H1 (cell line): ENCODE measurements around the gene WSCD2. TPM values are rescaled to one million over a fixed set of nuclear protein-coding genes. Genes with fewer than 3 reads are reported as not detected.

ENCODE experiments used
- CTCF ChIA-PET: fragments of 300-600 bp; sonication (Branson Sonifier 250); formaldehyde crosslinking; loops from one replicate; lab custom pipeline; 2021; ENCODE audit not compliant: partially characterized antibody; lab: Charles Lee
- POLR2A ChIA-PET: fragments of 300-600 bp; sonication (Branson Sonifier 250); formaldehyde crosslinking; loops from one replicate; lab custom pipeline; 2021; ENCODE audit warnings: inconsistent platforms; ENCODE audit not compliant: partially characterized antibody; lab: Charles Lee
- DNase-seq, 2 experiments: peaks; one replicate each; pipeline versions ENCODE4 v3.0.0 to v3.0.0-alpha.2; 2010 to 2022; ENCODE audit warnings: low spot score in 2 of 2, low read depth in 1 of 2, mixed read lengths in 1 of 2
- FAIRE-seq: peaks from 2 replicates; lab custom pipeline; 2011; peaks lifted over from hg19 to GRCh38; lab: Jason Lieb, UNC
- H2AFZ ChIP-seq: 2 replicates; pipeline ENCODE4 v1.8.1; 2012; ENCODE audit warnings: low read length, inconsistent platforms
- H2AK5ac ChIP-seq: 2 replicates; pipeline ENCODE4 v1.6.1; 2013; ENCODE audit warnings: low read depth, low read length
- H2BK120ac ChIP-seq: replicated peaks from 2 replicates; pipeline ENCODE3; 2013; ENCODE audit warnings: low read depth, low read length, inconsistent platforms
- H2BK12ac ChIP-seq: 2 replicates; pipeline ENCODE4 v1.6.1; 2013; ENCODE audit warnings: low read depth, low read length
- H2BK15ac ChIP-seq: 2 replicates; pipeline ENCODE4 v1.6.1; 2013; ENCODE audit warnings: low read length
- H2BK20ac ChIP-seq: 2 replicates; pipeline ENCODE4 v1.6.1; 2013; ENCODE audit warnings: low read length
- H2BK5ac ChIP-seq: 2 replicates; pipeline ENCODE4 v1.6.1; 2013; ENCODE audit warnings: low read depth, low read length
- H3K14ac ChIP-seq: 2 replicates; pipeline ENCODE4 v1.6.1; 2013; ENCODE audit warnings: inconsistent platforms; ENCODE audit not compliant: insufficient read length
- H3K18ac ChIP-seq: 2 replicates; pipeline ENCODE4 v1.6.1; 2013; ENCODE audit warnings: low read length; ENCODE audit errors: extremely low read depth
- H3K23ac ChIP-seq: 2 replicates; pipeline ENCODE4 v1.6.1; 2013; ENCODE audit warnings: inconsistent platforms; ENCODE audit not compliant: insufficient read length
- H3K23me2 ChIP-seq: 2 replicates; pipeline ENCODE4 v1.6.1; 2013; ENCODE audit warnings: low read depth, low read length
- H3K27ac ChIP-seq: 2 replicates; pipeline ENCODE4 v1.6.1; 2011; ENCODE audit warnings: low read depth, low read length, inconsistent platforms
- H3K27me3 ChIP-seq, 4 experiments: replicated peaks in 1 of 4; 1 replicate in 1 of 4; 2 replicates in 3 of 4; pipeline versions ENCODE4 v1.6.1 to v1.8.1; 2011 to 2013; ENCODE audit warnings: low read length in 3 of 4, mild to moderate bottlenecking in 3 of 4, inconsistent platforms in 2 of 4, mixed read lengths in 2 of 4, moderate library complexity in 1 of 4; ENCODE audit not compliant: control insufficient read depth in 3 of 4, insufficient read depth in 3 of 4; ENCODE audit errors: extremely low read depth in 1 of 4
- H3K36me3 ChIP-seq, 4 experiments: 2 replicates each; pipeline versions ENCODE4 v1.6.1 to v1.8.1; 2011 to 2013; ENCODE audit warnings: mild to moderate bottlenecking in 4 of 4, low read length in 3 of 4, moderate library complexity in 2 of 4, control low read depth in 1 of 4, inconsistent platforms in 1 of 4; ENCODE audit not compliant: insufficient read depth in 4 of 4, control insufficient read depth in 2 of 4
- H3K4ac ChIP-seq: replicated peaks from 2 replicates; pipeline ENCODE3; 2013; ENCODE audit warnings: low read length, low read depth, mixed read lengths, inconsistent platforms; ENCODE audit not compliant: insufficient read length
- H3K4me1 ChIP-seq, 4 experiments: replicated peaks in 1 of 4; 1 replicate in 1 of 4; 2 replicates in 3 of 4; pipeline versions ENCODE4 v1.6.1 to v1.8.1; 2011 to 2013; ENCODE audit warnings: low read length in 3 of 4, inconsistent platforms in 2 of 4, mixed read lengths in 1 of 4; ENCODE audit not compliant: insufficient read depth in 4 of 4, control insufficient read depth in 3 of 4
- H3K4me2 ChIP-seq, 2 experiments: 2 replicates each; pipeline versions ENCODE4 v1.6.1 to v1.8.1; 2011 to 2013; ENCODE audit warnings: low read depth in 2 of 2, low read length in 2 of 2, control low read depth in 1 of 2, inconsistent platforms in 1 of 2, mild to moderate bottlenecking in 1 of 2; ENCODE audit not compliant: insufficient read depth in 1 of 2
- H3K4me3 ChIP-seq, 4 experiments: fragments of 200-600, 300-600 bp in 1 of 4; sonication (generic), shearing (Covaris generic), sonication (Bioruptor Twin) in 1 of 4; 2 replicates each; pipeline versions ENCODE4 v1.5.1 to v1.8.1; 2011 to 2016; ENCODE audit warnings: low read length in 4 of 4, low read depth in 3 of 4, control low read depth in 2 of 4, inconsistent platforms in 2 of 4, mild to moderate bottlenecking in 2 of 4, mixed read lengths in 1 of 4, moderate library complexity in 1 of 4; ENCODE audit not compliant: insufficient read depth in 2 of 4; ENCODE audit errors: extremely low read depth in 1 of 4
- H3K56ac ChIP-seq: replicated peaks from 2 replicates; pipeline ENCODE3; 2013; ENCODE audit warnings: low read depth, mild to moderate bottlenecking, mixed read lengths, low read length, inconsistent platforms; ENCODE audit not compliant: insufficient read length
- H3K79me1 ChIP-seq: 2 replicates; pipeline ENCODE4 v1.6.1; 2013; ENCODE audit warnings: low read depth, low read length, control low read depth
- H3K79me2 ChIP-seq, 2 experiments: 2 replicates each; pipeline versions ENCODE4 v1.6.1 to v1.8.1; 2012 to 2013; ENCODE audit warnings: low read length in 2 of 2, mild to moderate bottlenecking in 2 of 2, inconsistent platforms in 1 of 2; ENCODE audit not compliant: insufficient read depth in 2 of 2, control insufficient read depth in 1 of 2
- H3K9ac ChIP-seq, 4 experiments: replicated peaks in 1 of 4; 1 replicate in 1 of 4; 2 replicates in 3 of 4; pipeline versions ENCODE4 v1.6.1 to v1.8.1; 2011 to 2013; ENCODE audit warnings: low read depth in 3 of 4, low read length in 3 of 4, control low read depth in 2 of 4, mild to moderate bottlenecking in 2 of 4, moderate library complexity in 2 of 4, inconsistent platforms in 1 of 4; ENCODE audit errors: extremely low read depth in 1 of 4
- H3K9me3 ChIP-seq, 2 experiments: 2 replicates each; pipeline versions ENCODE4 v1.6.1 to v1.8.1; 2012 to 2013; ENCODE audit warnings: mild to moderate bottlenecking in 2 of 2, moderate library complexity in 2 of 2, control low read depth in 1 of 2, inconsistent platforms in 1 of 2, low read depth in 1 of 2, low read length in 1 of 2, mixed read lengths in 1 of 2; ENCODE audit not compliant: insufficient read depth in 2 of 2
- H4K20me1 ChIP-seq, 2 experiments: replicated peaks in 1 of 2; 2 replicates each; pipeline versions ENCODE3 to v1.8.1; 2011 to 2013; ENCODE audit warnings: inconsistent platforms in 2 of 2, low read length in 2 of 2, mild to moderate bottlenecking in 1 of 2; ENCODE audit not compliant: insufficient read depth in 2 of 2, control insufficient read depth in 1 of 2
- H4K5ac ChIP-seq: 2 replicates; pipeline ENCODE4 v1.6.1; 2013; ENCODE audit warnings: low read length, low read depth, mixed read lengths, inconsistent platforms; ENCODE audit not compliant: insufficient read length
- H4K8ac ChIP-seq: 2 replicates; pipeline ENCODE4 v1.8.0; 2013; ENCODE audit warnings: mild to moderate bottlenecking, moderate library complexity, low read length, inconsistent platforms; ENCODE audit not compliant: insufficient read depth; ENCODE audit errors: extremely low read depth
- H4K91ac ChIP-seq: replicated peaks from 2 replicates; pipeline ENCODE3; 2013; ENCODE audit warnings: low read length, mixed read lengths, inconsistent platforms; ENCODE audit not compliant: insufficient read length
- BCL11A ChIP-seq, 2 experiments: IDR thresholded peaks; one replicate each; pipeline ENCODE4 v1.6.1; 2011; ENCODE audit warnings: low read depth in 2 of 2, low read length in 2 of 2, mild to moderate bottlenecking in 2 of 2
- BRCA1 ChIP-seq: IDR thresholded peaks from 2 replicates; pipeline ENCODE4 v1.6.1; 2012; ENCODE audit warnings: low read depth, low read length, improper control_type of control experiment
- CBX5 ChIP-seq: fragments of 300-800, 300-1000 bp; sonication (generic); IDR thresholded peaks from 2 replicates; pipeline ENCODE4 v1.7.1; 2016; ENCODE audit warnings: antibody characterized with exemption, low read length, low read depth
- E2F6 ChIP-seq: IDR thresholded peaks from 2 replicates; pipeline ENCODE4 v1.6.1; 2012; ENCODE audit warnings: inconsistent platforms
- EZH2 ChIP-seq: fragments of 200-600 bp; sonication (generic); IDR thresholded peaks from 2 replicates; pipeline ENCODE4 v1.7.1; 2012; ENCODE audit warnings: low read depth, mild to moderate bottlenecking, moderate library complexity, low read length, inconsistent platforms; ENCODE audit not compliant: severe bottlenecking
- GTF2F1 ChIP-seq: IDR thresholded peaks from 2 replicates; pipeline ENCODE4 v1.6.1; 2012; ENCODE audit warnings: low read depth, low read length, improper control_type of control experiment, borderline replicate concordance
- JUN ChIP-seq: IDR thresholded peaks from 2 replicates; pipeline ENCODE4 v1.6.1; 2011; ENCODE audit warnings: low read depth, mild to moderate bottlenecking, improper control_type of control experiment, low read length
- POU5F1 ChIP-seq: IDR thresholded peaks from 2 replicates; pipeline ENCODE4 v1.6.1; 2011; ENCODE audit warnings: low read depth, mild to moderate bottlenecking, low read length, moderate library complexity
- RAD21 ChIP-seq, 2 experiments: IDR thresholded peaks in 1 of 2; conservative IDR thresholded peaks in 1 of 2; 2 replicates each; pipeline ENCODE4 v1.6.1; 2011; ENCODE audit warnings: low read depth in 2 of 2, low read length in 2 of 2, improper control_type of control experiment in 1 of 2, inconsistent platforms in 1 of 2, mild to moderate bottlenecking in 1 of 2, moderate library complexity in 1 of 2
- SP1 ChIP-seq: IDR thresholded peaks from 2 replicates; pipeline ENCODE4 v1.6.1; 2011; ENCODE audit warnings: low read depth, low read length
- SP2 ChIP-seq: IDR thresholded peaks from 2 replicates; pipeline ENCODE4 v1.6.1; 2012; ENCODE audit warnings: mild to moderate bottlenecking, low read length, inconsistent platforms
- SP4 ChIP-seq: IDR thresholded peaks from 2 replicates; pipeline ENCODE4 v1.6.1; 2012; ENCODE audit warnings: low read length, inconsistent platforms
- USF2 ChIP-seq: IDR thresholded peaks from 2 replicates; pipeline ENCODE4 v1.6.1; 2011; ENCODE audit warnings: low read length, improper control_type of control experiment
- WGBS, 2 experiments: shearing (Covaris generic) in 1 of 2; methylation state at CpG; one replicate each; pipeline versions ENCODE4 v1.1.6 to v1.1.7; 2013 to 2015; ENCODE audit warnings: low lambda C conversion rate in 2 of 2, mixed read lengths in 2 of 2, inconsistent platforms in 1 of 2, low coverage in 1 of 2, missing lambda C conversion rate in 1 of 2; ENCODE audit not compliant: insufficient replicate concordance in 2 of 2, insufficient coverage in 1 of 2, insufficient read length in 1 of 2; ENCODE audit errors: extremely low coverage in 1 of 2, missing lambda C conversion rate in 1 of 2; 5-methylcytosine and 5-hydroxymethylcytosine counted together
- polyA plus RNA-seq, 7 experiments: library from polyadenylated mRNA; depleted of rRNA in 3 of 7; stranded (reverse) in 5 of 7; unstranded in 2 of 7; fragments of >200 nt in 5 of 7; fragments of 200-250 nt in 2 of 7; gene quantifications; 1 replicate in 5 of 7; 2 replicates in 1 of 7; 4 replicates in 1 of 7; pipeline versions ENCODE4 v1.2.1 to v1.2.3, GENCODE V29; 2011 to 2013; ENCODE audit warnings: missing spikeins in 2 of 7, mixed read lengths in 2 of 7
- total RNA-seq: library from RNA; stranded (reverse); fragmentation: NEBNext Ultra II Directional; extraction: Animal tissue kit (Norgen Biotek cat#: 25700); gene quantifications from 2 replicates; pipeline ENCODE4 v1.2.1, GENCODE V29; 2021

WSCD2 gene
- total and polyA plus RNA-seq, 2 of the 8 experiments (the other 6 are each of a cell fraction or from before 2014, with no cell fraction given): 1.3 to 2.2 TPM

- no peaks in the 10 kb centered on the region for H3K79me1 ChIP-seq
- H3K9ac ChIP-seq: no peak overlapping the region
- H4K91ac ChIP-seq: no peak overlapping the region
- no peaks in the 10 kb centered on the region; a peak in 1 of 7 replicates for H3K4me1 ChIP-seq
- H2BK120ac ChIP-seq: no peak overlapping the region
- no peaks in the 10 kb centered on the region; a peak in 1 of 4 replicates for H3K9me3 ChIP-seq
- H2BK12ac ChIP-seq: no peak overlapping the region
- H3K18ac ChIP-seq: no peak overlapping the region
- no peak overlapping the region for H2BK20ac ChIP-seq
- 81% methylated on average over 2 of the region's 2 CpGs; no CpG with 5 or more reads in 1 of the 2 experiments for WGBS, 2 experiments
- H3K36me3 ChIP-seq: no peaks in the 10 kb centered on the region
- no peaks in the 10 kb centered on the region; a peak in 1 of 4 replicates for H3K79me2 ChIP-seq
- no peaks in the 10 kb centered on the region for H3K27me3 ChIP-seq
- H3K23ac ChIP-seq: no peak overlapping the region
- no peak overlapping the region for H3K56ac ChIP-seq
- POLR2A ChIA-PET: no interaction called here
- no peak for FAIRE-seq
- TF ChIP-seq BCL11A (IDR thresholded peaks at IDR 0.05; ENCODE audit: low read depth in 2 of 2, low read length in 2 of 2) (no peak), JUN (no peak), POU5F1 (no peak), BRCA1 (no peak), EZH2 (no peak), SP2 (no peak), SP4 (no peak), GTF2F1 (no peak), RAD21 (IDR thresholded peaks at IDR 0.05 in 1 of 2, conservative IDR thresholded peaks at IDR 0.05 in 1 of 2; ENCODE audit: low read depth in 2 of 2, low read length in 2 of 2) (no peak), E2F6 (no peak), SP1 (no peak), USF2 (no peak), CBX5 (no peak)
- H4K8ac ChIP-seq: no peak overlapping the region
- no peak overlapping the region for H3K27ac ChIP-seq
- CTCF ChIA-PET: interaction anchor here (1.0 to 2.5 kb wide), 6 partner anchors 14 to 278 kb away, joined by 3 to 8 read pairs (median 4); no protein-coding TSS in a partner anchor
- H2BK15ac ChIP-seq: no peak overlapping the region
- no peak overlapping the region for H3K4me3 ChIP-seq
- no peak overlapping the region for H4K5ac ChIP-seq
- H3K23me2 ChIP-seq: no peaks in the 10 kb centered on the region; the same call in 1 of the 2 replicates
- H2AFZ ChIP-seq: no peak overlapping the region
- no peak overlapping the region for H3K4me2 ChIP-seq
- no peak overlapping the region for H3K4ac ChIP-seq
- no peak for DNase-seq
- no peaks in the 10 kb centered on the region for H4K20me1 ChIP-seq
- no peak overlapping the region for H3K14ac ChIP-seq
- no peak overlapping the region for H2BK5ac ChIP-seq
- no peak overlapping the region for H2AK5ac ChIP-seq
These were observed 141.7 kb downstream of the WSCD2 start for GRCh38 chr12:108270849-108271143.
